Measurements from ENCODE around the gene TFAM. TPM values are rescaled to one million over a fixed set of nuclear protein-coding genes. Genes with fewer than 3 reads are reported as not detected.

The TFAM gene
- polyA plus RNA-seq, 1 donor (not counting 4 experiments of a cell fraction or from before 2014, with no cell fraction given), result 25.1 TPM

DNA sequence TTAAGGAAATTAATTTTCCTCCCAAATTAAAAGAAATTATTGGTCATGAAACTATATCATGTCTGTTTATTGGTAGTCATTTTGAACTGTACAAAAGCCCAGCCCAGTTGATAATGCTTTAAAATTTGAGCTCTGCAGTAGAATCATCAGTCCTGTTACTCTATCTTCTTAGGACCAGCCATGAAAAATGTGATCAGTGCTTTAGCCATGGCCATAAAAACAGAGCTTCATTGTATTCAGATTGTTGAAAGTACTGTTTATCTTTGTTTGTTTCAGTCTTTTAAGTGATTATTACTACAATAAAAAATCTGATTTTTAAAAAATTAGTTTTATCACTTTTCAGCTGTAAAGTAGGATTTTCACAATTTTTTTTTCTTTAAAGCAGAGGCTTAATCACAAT is 13.7 kb upstream of the TFAM start:
- DNase-seq (ENCODE audit: low read depth, low spot score) (no peak), FAIRE-seq (no peak)
- H3K79me2 ChIP-seq (ENCODE audit: control insufficient read depth, insufficient read depth, low read length), result no peaks in the 10 kb centered on the region
- no peak for TF ChIP-seq EZH2 (IDR thresholded peaks at IDR 0.05; ENCODE audit: low read length)
- TF ChIP-seq, protein P1, sequence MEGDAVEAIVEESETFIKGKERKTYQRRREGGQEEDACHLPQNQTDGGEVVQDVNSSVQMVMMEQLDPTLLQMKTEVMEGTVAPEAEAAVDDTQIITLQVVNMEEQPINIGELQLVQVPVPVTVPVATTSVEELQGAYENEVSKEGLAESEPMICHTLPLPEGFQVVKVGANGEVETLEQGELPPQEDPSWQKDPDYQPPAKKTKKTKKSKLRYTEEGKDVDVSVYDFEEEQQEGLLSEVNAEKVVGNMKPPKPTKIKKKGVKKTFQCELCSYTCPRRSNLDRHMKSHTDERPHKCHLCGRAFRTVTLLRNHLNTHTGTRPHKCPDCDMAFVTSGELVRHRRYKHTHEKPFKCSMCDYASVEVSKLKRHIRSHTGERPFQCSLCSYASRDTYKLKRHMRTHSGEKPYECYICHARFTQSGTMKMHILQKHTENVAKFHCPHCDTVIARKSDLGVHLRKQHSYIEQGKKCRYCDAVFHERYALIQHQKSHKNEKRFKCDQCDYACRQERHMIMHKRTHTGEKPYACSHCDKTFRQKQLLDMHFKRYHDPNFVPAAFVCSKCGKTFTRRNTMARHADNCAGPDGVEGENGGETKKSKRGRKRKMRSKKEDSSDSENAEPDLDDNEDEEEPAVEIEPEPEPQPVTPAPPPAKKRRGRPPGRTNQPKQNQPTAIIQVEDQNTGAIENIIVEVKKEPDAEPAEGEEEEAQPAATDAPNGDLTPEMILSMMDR (optimal IDR thresholded peaks at IDR 0.05 in 1 of 3, IDR thresholded peaks at IDR 0.05 in 1 of 3, conservative IDR thresholded peaks at IDR 0.05 in 1 of 3; ENCODE audit: extremely low read depth in 1 of 3, insufficient read depth in 2 of 3, low read length in 3 of 3), result no peak
- H3K9me3 ChIP-seq (ENCODE audit: control insufficient read depth, low read depth, low read length), result no peaks in the 10 kb centered on the region
- no peak overlapping the region for H3K4me2 ChIP-seq (ENCODE audit: control insufficient read depth, extremely low read depth, insufficient read depth, low read depth, low read length)
- no peaks in the 10 kb centered on the region for H3K36me3 ChIP-seq (ENCODE audit: control insufficient read depth in 2 of 2, extremely low read depth in 1 of 2, insufficient read depth in 2 of 2, low read length in 2 of 2)
- no peak overlapping the region for H3K27ac ChIP-seq (ENCODE audit: control insufficient read depth, insufficient read depth, low read length)
- no peaks in the 10 kb centered on the region for H4K20me1 ChIP-seq (ENCODE audit: control insufficient read depth, extremely low read depth, insufficient read depth, low read length)
- peaks cover 4% of the 10 kb centered on the region for H3K4me1 ChIP-seq (ENCODE audit: control insufficient read depth, extremely low read depth, insufficient read depth, low read length)
- dilution Hi-C loops (cut with MboI; ENCODE audit: extremely low pct_ligation_motif_present, low sequenced_read_pairs), result no loop called here
- no peak overlapping the region for H3K4me3 ChIP-seq (ENCODE audit: control insufficient read depth in 2 of 3, extremely low read depth in 1 of 3, insufficient read depth in 2 of 3, low read depth in 1 of 3, low read length in 3 of 3)
- H2AFZ ChIP-seq (ENCODE audit: control insufficient read depth, low read length), result no peak overlapping the region
- H3K9ac ChIP-seq (ENCODE audit: control insufficient read depth, extremely low read depth, insufficient read depth, low read length), result no peak overlapping the region
- no peaks in the 10 kb centered on the region for H3K9me1 ChIP-seq (ENCODE audit: control insufficient read depth, extremely low read depth, insufficient read depth, low read length)
- H3K27me3 ChIP-seq (ENCODE audit: control insufficient read depth, extremely low read depth, insufficient read depth, low read length), result no peaks in the 10 kb centered on the region

DNA sequence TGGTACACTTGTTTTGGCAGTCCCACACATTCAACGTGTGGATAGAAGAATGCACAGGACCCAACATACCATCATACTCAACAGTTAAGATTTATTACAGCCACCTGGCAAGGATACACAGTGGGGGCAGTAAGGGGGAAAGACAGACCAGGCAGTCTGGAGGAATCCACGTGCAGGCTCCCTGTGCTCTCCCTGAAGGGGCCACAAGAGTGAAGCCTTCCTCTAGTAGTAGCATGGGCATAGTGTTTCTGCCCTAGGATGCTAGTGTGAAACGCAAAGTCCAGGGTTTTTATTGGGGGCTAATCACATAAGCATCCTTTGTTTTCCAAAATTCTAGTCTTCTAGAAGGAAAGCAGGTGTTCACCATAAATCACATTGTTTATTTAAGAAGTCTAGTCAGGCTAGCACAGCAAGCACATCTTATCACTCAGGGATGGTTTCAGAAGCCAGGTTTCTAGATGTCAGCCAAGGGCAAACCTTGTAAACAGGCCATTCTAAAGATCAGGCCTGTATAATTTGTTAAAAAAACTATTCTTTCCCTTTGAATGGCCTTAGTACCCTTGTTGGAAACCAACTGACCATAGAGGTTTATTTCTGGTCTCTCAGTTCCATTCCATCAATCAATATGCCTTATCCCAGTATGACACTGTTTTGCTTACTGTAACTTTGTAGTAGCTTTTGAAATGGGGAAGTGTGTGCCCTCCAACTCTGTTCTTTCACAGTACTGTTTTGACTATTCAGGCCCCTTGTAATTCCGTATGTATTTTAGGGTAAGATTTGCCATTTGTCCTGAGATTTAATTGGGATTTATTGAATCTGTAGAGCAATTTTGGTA is 12.4 kb upstream of the TFAM start:
- Histone ChIP-seq H3K36me3 (ENCODE audit: control insufficient read depth in 2 of 2, extremely low read depth in 1 of 2, insufficient read depth in 2 of 2, low read length in 2 of 2) (no peaks in the 10 kb centered on the region), H3K79me2 (ENCODE audit: control insufficient read depth, insufficient read depth, low read length) (no peaks in the 10 kb centered on the region), H3K9me3 (ENCODE audit: control insufficient read depth, low read depth, low read length) (no peaks in the 10 kb centered on the region)

More for the DNA sequence above, 12.4 kb upstream of the TFAM start:
- no peaks in the 10 kb centered on the region for H3K9me1 ChIP-seq (ENCODE audit: control insufficient read depth, extremely low read depth, insufficient read depth, low read length)
- H3K27ac ChIP-seq (ENCODE audit: control insufficient read depth, insufficient read depth, low read length), result no peak overlapping the region
- dilution Hi-C loops (cut with MboI; ENCODE audit: extremely low pct_ligation_motif_present, low sequenced_read_pairs), result no loop called here
- TF ChIP-seq, protein P1 (optimal IDR thresholded peaks at IDR 0.05 in 1 of 3, IDR thresholded peaks at IDR 0.05 in 1 of 3, conservative IDR thresholded peaks at IDR 0.05 in 1 of 3; ENCODE audit: extremely low read depth in 1 of 3, insufficient read depth in 2 of 3, low read length in 3 of 3), result no peak
- no peak for TF ChIP-seq EZH2 (IDR thresholded peaks at IDR 0.05; ENCODE audit: low read length)
- no peaks in the 10 kb centered on the region for H4K20me1 ChIP-seq (ENCODE audit: control insufficient read depth, extremely low read depth, insufficient read depth, low read length)
- no peak overlapping the region for H3K4me3 ChIP-seq (ENCODE audit: control insufficient read depth in 2 of 3, extremely low read depth in 1 of 3, insufficient read depth in 2 of 3, low read depth in 1 of 3, low read length in 3 of 3)
- no peak overlapping the region for H2AFZ ChIP-seq (ENCODE audit: control insufficient read depth, low read length)
- peaks cover 4% of the 10 kb centered on the region for H3K4me1 ChIP-seq (ENCODE audit: control insufficient read depth, extremely low read depth, insufficient read depth, low read length)
- no peak for DNase-seq (ENCODE audit: low read depth, low spot score)
- peak; percentile 56 for FAIRE-seq
- H3K27me3 ChIP-seq (ENCODE audit: control insufficient read depth, extremely low read depth, insufficient read depth, low read length), result no peaks in the 10 kb centered on the region
- H3K4me2 ChIP-seq (ENCODE audit: control insufficient read depth, extremely low read depth, insufficient read depth, low read depth, low read length), result no peak overlapping the region
- no peak overlapping the region for H3K9ac ChIP-seq (ENCODE audit: control insufficient read depth, extremely low read depth, insufficient read depth, low read length)

All from keratinocyte (primary cell).